Lower leg skin (tissue), 3 donors: ENCODE measurements around the gene ERC1.

Source experiments
- POLR2A ChIP-seq, 2 donors: fragments of 450-650 bp; IDR thresholded peaks; one replicate each; pipeline ENCODE4 v1.6.1; 2016 to 2017; ENCODE audit warnings: antibody characterized with exemption in 2 of 2, mild to moderate bottlenecking in 1 of 2, moderate library complexity in 1 of 2
- TF ChIP-seq, protein P1 (sequence below), 3 donors: fragments of 450-650 bp; IDR thresholded peaks; one replicate each; pipeline ENCODE4 v1.5.1; 2016; ENCODE audit warnings: antibody characterized with exemption in 3 of 3, mild to moderate bottlenecking in 3 of 3, moderate library complexity in 2 of 3

DNA sequence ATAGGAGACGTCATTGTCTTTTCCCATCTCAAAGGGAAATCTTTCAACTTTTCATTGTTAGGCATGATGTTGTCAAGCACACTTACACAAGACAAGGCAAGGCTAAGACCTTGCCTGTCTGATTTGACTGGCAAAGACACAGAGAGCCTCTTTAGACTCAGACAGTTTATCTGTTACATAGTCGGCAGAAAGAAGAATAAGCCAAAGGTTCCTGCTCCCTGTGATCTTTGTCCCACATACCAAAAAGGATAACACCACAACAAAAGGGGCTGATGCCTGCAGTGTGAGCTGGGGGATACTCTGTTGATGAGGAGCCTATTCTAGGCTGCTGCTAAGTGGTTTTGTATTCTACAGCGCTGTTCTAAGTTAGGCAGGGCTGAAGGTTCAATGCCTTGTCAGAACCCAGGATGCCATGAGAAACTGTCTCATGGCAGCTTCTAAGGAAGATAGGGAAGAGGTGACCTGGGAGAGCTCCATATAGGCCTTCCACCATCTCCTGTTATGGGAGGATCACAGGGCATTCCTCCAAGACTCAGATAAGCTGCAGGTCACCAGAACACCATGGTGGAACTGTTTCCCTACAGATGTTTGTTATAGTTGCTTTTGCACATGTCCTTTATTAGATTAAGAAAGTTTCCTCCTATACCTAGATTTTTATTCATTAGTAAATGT is 12.7 kb downstream of the ERC1 start:
- TF ChIP-seq, protein P1, sequence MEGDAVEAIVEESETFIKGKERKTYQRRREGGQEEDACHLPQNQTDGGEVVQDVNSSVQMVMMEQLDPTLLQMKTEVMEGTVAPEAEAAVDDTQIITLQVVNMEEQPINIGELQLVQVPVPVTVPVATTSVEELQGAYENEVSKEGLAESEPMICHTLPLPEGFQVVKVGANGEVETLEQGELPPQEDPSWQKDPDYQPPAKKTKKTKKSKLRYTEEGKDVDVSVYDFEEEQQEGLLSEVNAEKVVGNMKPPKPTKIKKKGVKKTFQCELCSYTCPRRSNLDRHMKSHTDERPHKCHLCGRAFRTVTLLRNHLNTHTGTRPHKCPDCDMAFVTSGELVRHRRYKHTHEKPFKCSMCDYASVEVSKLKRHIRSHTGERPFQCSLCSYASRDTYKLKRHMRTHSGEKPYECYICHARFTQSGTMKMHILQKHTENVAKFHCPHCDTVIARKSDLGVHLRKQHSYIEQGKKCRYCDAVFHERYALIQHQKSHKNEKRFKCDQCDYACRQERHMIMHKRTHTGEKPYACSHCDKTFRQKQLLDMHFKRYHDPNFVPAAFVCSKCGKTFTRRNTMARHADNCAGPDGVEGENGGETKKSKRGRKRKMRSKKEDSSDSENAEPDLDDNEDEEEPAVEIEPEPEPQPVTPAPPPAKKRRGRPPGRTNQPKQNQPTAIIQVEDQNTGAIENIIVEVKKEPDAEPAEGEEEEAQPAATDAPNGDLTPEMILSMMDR (IDR thresholded peaks at IDR 0.05): no peak
- TF ChIP-seq POLR2A (IDR thresholded peaks at IDR 0.05): no peak
